LoVo (cell line): ENCODE data around the gene UBE2QL1.

Source experiments
- DNase-seq: peaks from one replicate; pipeline ENCODE4 v3.0.0-alpha.2; 2016; ENCODE audit warnings: low spot score

Gene UBE2QL1

GRCh38 chr5:6455571-6456200, 7.0 kb downstream of the UBE2QL1 start:
- peak; percentile 37 for DNase-seq

GRCh38 chr5:6456766-6457370, 8.2 kb downstream of the UBE2QL1 start:
- no peak for DNase-seq

GRCh38 chr5:6457592-6457991, 8.9 kb downstream of the UBE2QL1 start:
- no peak for DNase-seq

- DNase-seq, result no peak
Observed at GRCh38 chr5:6458833-6459232, 10.2 kb downstream of the UBE2QL1 start.

GRCh38 chr5:6459896-6460295, 11.2 kb downstream of the UBE2QL1 start:
- no peak for DNase-seq

- no peak for DNase-seq
Observed at GRCh38 chr5:6461006-6461405, 12.3 kb downstream of the UBE2QL1 start.

- no peak for DNase-seq
Observed at GRCh38 chr5:6461793-6462650, 13.4 kb downstream of the UBE2QL1 start.

GRCh38 chr5:6462671-6463070, 14.0 kb downstream of the UBE2QL1 start:
- no peak for DNase-seq

- no peak for DNase-seq
Observed at GRCh38 chr5:6464441-6464840, 15.8 kb downstream of the UBE2QL1 start.

GRCh38 chr5:6465831-6466790, 17.5 kb downstream of the UBE2QL1 start:
- DNase-seq, result no peak

- no peak for DNase-seq
Observed at GRCh38 chr5:6466975-6467567, 18.4 kb downstream of the UBE2QL1 start.

GRCh38 chr5:6467591-6467990, 18.9 kb downstream of the UBE2QL1 start:
- DNase-seq, result no peak

- DNase-seq, result no peak
Observed at GRCh38 chr5:6468104-6468503, 19.4 kb downstream of the UBE2QL1 start.

- no peak for DNase-seq
Observed at GRCh38 chr5:6468870-6469269, 20.2 kb downstream of the UBE2QL1 start.

GRCh38 chr5:6469836-6470235, 21.2 kb downstream of the UBE2QL1 start:
- no peak for DNase-seq

GRCh38 chr5:6470672-6471071, 22.0 kb downstream of the UBE2QL1 start:
- no peak for DNase-seq

GRCh38 chr5:6471252-6471651, 22.6 kb downstream of the UBE2QL1 start:
- no peak for DNase-seq

GRCh38 chr5:6472792-6473191, 24.1 kb downstream of the UBE2QL1 start:
- DNase-seq, result no peak

GRCh38 chr5:6473284-6473683, 24.6 kb downstream of the UBE2QL1 start:
- DNase-seq, result no peak

GRCh38 chr5:6475626-6476312, 27.1 kb downstream of the UBE2QL1 start:
- DNase-seq, result no peak

- no peak for DNase-seq
Observed at GRCh38 chr5:6476313-6476661, 27.6 kb downstream of the UBE2QL1 start.
